ENCODE results near the gene TSEN54. TPM values are rescaled to one million over a fixed set of nuclear protein-coding genes. Genes with fewer than 3 reads are reported as not detected.
A peak's percentile ranks its signal among the peaks of the same experiment; 100 is the strongest.

Gene TSEN54
- total RNA-seq, 5 donors from 2014 or later (not counting 1 experiment from before 2014, with no cell fraction given) = 54.9 to 94.7 (median 67.6) TPM

DNA sequence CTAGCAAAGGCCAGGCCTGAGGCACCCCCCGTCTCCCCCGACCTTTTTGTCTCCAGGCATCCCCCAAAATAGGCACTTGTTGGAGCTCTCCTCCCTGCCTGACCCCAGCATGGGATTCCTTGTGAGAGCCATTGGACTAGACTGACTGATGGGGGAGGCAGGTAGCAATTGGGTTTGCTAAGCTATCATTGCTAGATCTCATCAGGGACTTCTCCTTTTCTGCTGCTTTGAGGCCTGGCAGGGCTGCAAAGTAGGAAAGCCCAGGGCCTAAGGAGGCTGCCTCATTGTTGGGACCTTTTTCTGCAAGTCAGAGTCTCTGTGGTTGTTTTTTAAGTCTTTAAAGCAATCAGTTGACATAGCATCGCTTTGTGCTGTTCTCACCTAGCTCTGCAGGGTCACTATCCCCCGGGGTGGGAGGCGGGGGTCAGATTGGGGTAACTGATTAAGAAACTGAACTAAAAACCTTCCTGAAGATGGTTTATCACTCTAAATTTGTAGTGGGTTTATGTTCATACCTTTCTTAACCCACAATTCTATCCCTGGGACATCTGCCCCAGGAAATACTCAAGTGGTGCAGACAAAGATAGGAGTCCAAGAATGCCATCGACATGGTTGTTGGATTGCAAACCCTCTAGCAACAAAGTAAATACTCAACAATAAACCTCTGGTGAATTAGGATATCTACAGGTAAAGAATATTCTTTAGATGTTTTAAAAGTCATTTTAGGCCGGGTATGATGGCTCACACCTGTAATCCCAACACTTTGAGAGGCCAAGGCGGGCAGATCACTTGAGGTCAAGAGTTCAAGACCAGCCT is 37.2 kb downstream of the TSEN54 start:
- H3K27ac ChIP-seq (ENCODE audit: low read length) = no peak overlapping the region
- ChIA-PET CTCF (interaction anchor here in 1 of 2 donors (0.6 kb wide), 1 partner anchor 89 kb away, joined by 3 read pairs; no protein-coding TSS in a partner anchor), POLR2A (no interaction called here)
- H3K36me3 Mint-ChIP-seq = peaks cover 4% of the 10 kb centered on the region
- no peak for DNase-seq
- no CpG with 5 or more reads among the region's 8 CpGs for WGBS (ENCODE audit: insufficient coverage)
- H3K9me3 Mint-ChIP-seq = no peaks in the 10 kb centered on the region
- H3K4me3 ChIP-seq (ENCODE audit: control insufficient read depth in 1 of 2, extremely low read depth in 1 of 2, low read length in 1 of 2) = no peak overlapping the region
- H3K27me3 ChIP-seq (replicated peaks in 1 of 2; ENCODE audit: control insufficient read depth in 2 of 2, extremely low read depth in 1 of 2, insufficient read depth in 2 of 2, low read length in 1 of 2) = no peaks in the 10 kb centered on the region
- no peaks in the 10 kb centered on the region for H3K9me3 ChIP-seq
- no peaks in the 10 kb centered on the region for H3K27me3 Mint-ChIP-seq
- no peak overlapping the region for H3K27ac Mint-ChIP-seq
- H3K4me3 Mint-ChIP-seq = no peak overlapping the region
- no peaks in the 10 kb centered on the region for H3K4me1 Mint-ChIP-seq
- H3K36me3 ChIP-seq (ENCODE audit: control insufficient read depth in 2 of 2, extremely low read depth in 1 of 2, insufficient read depth in 1 of 2, low read length in 1 of 2) = peaks cover 1 to 12% of the 10 kb centered on the region in 2 donors
- ATAC-seq (replicated peaks in 1 of 4) = no peak
- no peaks in the 10 kb centered on the region for H3K4me1 ChIP-seq (ENCODE audit: control insufficient read depth in 1 of 2, extremely low read depth in 1 of 2, insufficient read depth in 2 of 2, low read length in 2 of 2)

DNA sequence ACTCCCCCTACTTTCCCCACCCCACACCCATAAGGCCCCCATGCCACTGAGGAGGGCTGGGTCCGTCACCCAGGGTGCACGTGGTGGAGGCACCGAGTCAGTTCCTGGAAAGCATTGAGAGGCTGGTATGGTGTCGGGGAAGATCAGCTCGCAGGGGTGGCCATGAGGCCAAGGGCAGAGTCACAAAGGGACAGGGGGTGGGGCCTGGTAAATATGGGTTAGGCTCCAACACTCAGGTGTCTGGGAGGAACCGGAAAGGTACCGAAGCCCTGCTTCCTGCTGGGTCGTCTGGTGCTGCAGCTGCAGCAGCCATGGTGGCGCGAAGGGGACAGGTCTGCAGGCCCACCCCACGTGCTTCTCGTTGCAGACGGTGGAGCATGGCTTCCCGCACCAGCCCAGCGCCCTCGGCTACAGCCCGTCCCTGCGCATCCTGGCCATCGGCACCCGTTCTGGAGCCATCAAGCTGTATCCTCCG is 39.4 kb downstream of the TSEN54 start:
- ATAC-seq (replicated peaks in 1 of 4) (no peak), DNase-seq (no peak)
- peaks cover 0 to 4% (median 0%) of the 10 kb centered on the region in 3 donors for H3K4me1 Mint-ChIP-seq
- H3K9me3 Mint-ChIP-seq = no peaks in the 10 kb centered on the region
- H3K4me1 ChIP-seq (ENCODE audit: control insufficient read depth in 1 of 2, extremely low read depth in 1 of 2, insufficient read depth in 2 of 2, low read length in 2 of 2) = no peaks in the 10 kb centered on the region
- H3K27ac ChIP-seq (ENCODE audit: low read length) = no peak overlapping the region
- H3K9me3 ChIP-seq = no peaks in the 10 kb centered on the region
- peaks cover 8% of the 10 kb centered on the region for H3K36me3 Mint-ChIP-seq
- CTCF ChIA-PET = no interaction called here
- POLR2A ChIA-PET = no interaction called here
- WGBS (ENCODE audit: insufficient coverage) = 85% methylated on average over 20 of the region's 21 CpGs
- no peak overlapping the region for H3K27ac Mint-ChIP-seq
- peaks cover 4 to 18% of the 10 kb centered on the region in 2 donors for H3K36me3 ChIP-seq (ENCODE audit: control insufficient read depth in 2 of 2, extremely low read depth in 1 of 2, insufficient read depth in 1 of 2, low read length in 1 of 2)
- no peak overlapping the region for H3K4me3 ChIP-seq (ENCODE audit: control insufficient read depth in 1 of 2, extremely low read depth in 1 of 2, low read length in 1 of 2)
- H3K4me3 Mint-ChIP-seq = no peak overlapping the region
- H3K27me3 Mint-ChIP-seq = no peaks in the 10 kb centered on the region
- H3K27me3 ChIP-seq (replicated peaks in 1 of 2; ENCODE audit: control insufficient read depth in 2 of 2, extremely low read depth in 1 of 2, insufficient read depth in 2 of 2, low read length in 1 of 2) = no peaks in the 10 kb centered on the region

DNA sequence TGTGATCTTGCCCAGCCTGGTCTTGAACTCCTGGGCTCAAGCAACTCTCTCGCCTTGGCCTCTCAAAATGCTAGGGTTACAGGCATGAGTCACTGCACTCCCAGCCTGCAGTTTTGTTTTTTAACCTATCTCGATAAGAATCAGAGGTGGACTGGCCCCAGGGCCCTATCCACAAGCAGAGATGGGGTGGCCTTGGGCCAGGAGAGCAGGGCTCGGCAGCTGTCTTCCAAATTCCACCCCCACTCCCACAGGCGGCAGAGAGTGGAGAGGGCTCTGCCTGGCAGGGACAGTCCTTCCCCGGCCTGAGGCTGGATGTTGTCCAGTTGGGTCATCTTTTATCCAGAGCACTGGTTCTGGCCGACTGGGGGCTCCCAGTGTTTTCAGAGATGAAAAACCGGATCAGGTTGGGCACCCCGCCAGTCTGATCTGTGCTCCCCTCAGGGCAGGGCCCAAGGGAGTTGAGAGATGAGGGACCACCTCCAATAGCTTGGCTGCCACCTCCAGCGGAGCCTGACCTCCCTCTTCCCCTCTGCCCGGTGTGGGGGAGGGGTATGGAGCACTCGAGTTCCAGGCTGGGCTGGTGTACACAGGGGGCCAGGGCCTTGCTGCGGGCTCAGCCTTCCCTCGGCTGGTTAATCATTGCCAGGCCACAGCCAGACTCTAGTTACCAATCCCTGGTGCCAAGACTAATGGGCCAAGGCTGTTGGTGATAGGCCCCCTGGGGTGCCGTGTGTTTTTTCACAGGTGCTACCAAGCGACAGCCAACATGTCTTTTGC is 40.9 kb downstream of the TSEN54 start:
- DNase-seq = no peak
- no peak for ATAC-seq (replicated peaks in 1 of 4)
- H3K27ac ChIP-seq (ENCODE audit: low read length) = no peak overlapping the region

DNA sequence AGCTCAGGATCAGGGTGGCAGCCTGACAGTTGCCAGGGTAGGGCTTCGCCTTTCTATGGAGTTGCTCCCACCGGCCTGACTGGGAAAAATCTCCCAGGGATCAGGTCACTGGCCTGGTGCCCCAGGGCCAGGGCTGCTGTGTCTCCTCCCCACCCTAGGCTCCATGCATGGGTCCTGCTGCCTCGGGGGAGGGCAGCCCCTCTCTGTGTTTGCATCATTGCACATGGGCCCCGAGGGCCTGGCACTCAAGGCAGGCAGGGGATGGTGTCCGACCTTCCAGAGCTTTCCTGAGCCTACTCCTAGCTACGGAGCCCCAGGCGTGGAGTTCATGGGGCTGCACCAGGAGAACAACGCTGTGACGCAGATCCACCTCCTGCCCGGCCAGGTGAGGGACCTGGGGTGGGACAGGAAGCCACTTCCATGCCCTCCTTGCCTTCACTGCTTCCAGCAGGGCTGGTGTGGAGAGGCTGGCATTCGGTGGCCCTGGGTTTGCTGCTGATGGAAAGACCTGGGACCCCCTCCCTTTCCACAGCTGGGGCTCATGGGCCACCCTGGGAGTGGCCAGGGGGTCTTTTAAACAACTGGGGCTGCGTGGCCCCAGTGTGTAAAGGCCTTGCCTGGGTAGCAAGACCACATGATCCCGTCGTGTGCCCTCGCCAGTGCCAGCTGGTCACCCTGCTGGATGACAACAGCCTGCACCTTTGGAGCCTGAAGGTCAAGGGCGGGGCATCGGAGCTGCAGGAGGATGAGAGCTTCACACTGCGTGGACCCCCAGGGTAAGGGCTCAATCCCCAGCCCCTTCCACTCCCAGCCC is 41.7 kb downstream of the TSEN54 start:
- Mint-ChIP-seq H3K36me3 (peaks cover 15% of the 10 kb centered on the region), H3K27ac (no peak overlapping the region), H3K4me1 (peaks cover 0 to 4% (median 0%) of the 10 kb centered on the region in 3 donors), H3K4me3 (no peak overlapping the region), H3K9me3 (no peaks in the 10 kb centered on the region), H3K27me3 (no peaks in the 10 kb centered on the region)
- WGBS (ENCODE audit: insufficient coverage) = 94% methylated on average over 17 of the region's 18 CpGs
- ChIA-PET POLR2A (no interaction called here), CTCF (no interaction called here)
- H3K9me3 ChIP-seq = no peaks in the 10 kb centered on the region
- H3K4me1 ChIP-seq (ENCODE audit: control insufficient read depth in 1 of 2, extremely low read depth in 1 of 2, insufficient read depth in 2 of 2, low read length in 2 of 2) = no peaks in the 10 kb centered on the region
- no peak for DNase-seq
- ATAC-seq (replicated peaks in 1 of 4) = no peak
- H3K36me3 ChIP-seq (ENCODE audit: control insufficient read depth in 2 of 2, extremely low read depth in 1 of 2, insufficient read depth in 1 of 2, low read length in 1 of 2) = peaks cover 4 to 31% of the 10 kb centered on the region in 2 donors
- no peak overlapping the region for H3K27ac ChIP-seq (ENCODE audit: low read length)
- H3K4me3 ChIP-seq (ENCODE audit: control insufficient read depth in 1 of 2, extremely low read depth in 1 of 2, low read length in 1 of 2) = no peak overlapping the region
- no peaks in the 10 kb centered on the region for H3K27me3 ChIP-seq (replicated peaks in 1 of 2; ENCODE audit: control insufficient read depth in 2 of 2, extremely low read depth in 1 of 2, insufficient read depth in 2 of 2, low read length in 1 of 2)

More for the DNA sequence above, 40.9 kb downstream of the TSEN54 start:
- ChIA-PET CTCF (no interaction called here), POLR2A (no interaction called here)
- no peaks in the 10 kb centered on the region for H3K27me3 Mint-ChIP-seq
- Histone ChIP-seq H3K36me3 (ENCODE audit: control insufficient read depth in 2 of 2, extremely low read depth in 1 of 2, insufficient read depth in 1 of 2, low read length in 1 of 2) (peaks cover 4 to 24% of the 10 kb centered on the region in 2 donors), H3K4me1 (ENCODE audit: control insufficient read depth in 1 of 2, extremely low read depth in 1 of 2, insufficient read depth in 2 of 2, low read length in 2 of 2) (no peaks in the 10 kb centered on the region), H3K9me3 (no peaks in the 10 kb centered on the region), H3K27me3 (replicated peaks in 1 of 2; ENCODE audit: control insufficient read depth in 2 of 2, extremely low read depth in 1 of 2, insufficient read depth in 2 of 2, low read length in 1 of 2) (no peaks in the 10 kb centered on the region), H3K4me3 (ENCODE audit: control insufficient read depth in 1 of 2, extremely low read depth in 1 of 2, low read length in 1 of 2) (no peak overlapping the region)
- H3K36me3 Mint-ChIP-seq = peaks cover 12% of the 10 kb centered on the region
- peaks cover 0 to 4% (median 0%) of the 10 kb centered on the region in 3 donors for H3K4me1 Mint-ChIP-seq
- WGBS (ENCODE audit: insufficient coverage) = 96% methylated on average over 9 of the region's 15 CpGs
- H3K4me3 Mint-ChIP-seq = no peak overlapping the region
- no peak overlapping the region for H3K27ac Mint-ChIP-seq
- H3K9me3 Mint-ChIP-seq = no peaks in the 10 kb centered on the region

DNA sequence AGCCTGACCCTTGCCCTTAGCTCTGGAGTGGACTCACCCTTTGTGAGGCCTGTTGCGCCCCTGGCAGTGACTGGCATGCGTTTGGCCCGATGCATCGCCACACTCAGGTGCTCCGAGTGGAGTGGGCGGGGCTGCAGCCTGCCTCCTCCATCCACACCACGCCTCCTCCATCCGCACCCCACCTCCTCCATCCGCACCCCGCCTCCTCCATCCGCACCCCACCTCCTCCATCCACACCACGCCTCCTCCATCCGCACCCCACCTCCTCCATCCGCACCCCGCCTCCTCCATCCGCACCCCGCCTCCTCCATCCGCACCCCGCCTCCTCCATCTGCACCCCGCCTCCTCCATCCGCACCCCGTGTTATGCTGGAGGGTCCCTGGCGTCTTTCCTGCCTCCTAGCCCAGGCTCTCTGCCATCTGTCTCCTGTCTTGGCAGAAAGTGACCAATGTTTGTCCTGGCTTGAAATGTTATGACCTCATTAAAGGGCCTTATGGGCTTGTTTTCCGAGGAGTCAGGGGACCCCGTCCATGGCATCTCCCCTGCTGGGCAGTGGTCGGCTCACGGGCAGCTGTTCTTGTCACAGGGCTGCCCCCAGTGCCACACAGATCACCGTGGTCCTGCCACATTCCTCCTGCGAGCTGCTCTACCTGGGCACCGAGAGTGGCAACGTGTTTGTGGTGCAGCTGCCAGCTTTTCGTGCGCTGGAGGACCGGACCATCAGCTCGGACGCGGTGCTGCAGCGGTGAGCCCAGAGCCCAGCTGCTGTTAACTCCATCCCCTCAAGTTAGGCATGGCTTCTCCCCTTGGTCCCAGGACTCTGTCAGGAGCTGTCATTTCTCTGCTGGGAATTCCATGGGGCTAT is 42.6 kb downstream of the TSEN54 start:
- CTCF ChIA-PET = no interaction called here
- H3K27ac Mint-ChIP-seq = no peak overlapping the region
- Histone ChIP-seq H3K9me3 (no peaks in the 10 kb centered on the region), H3K27ac (ENCODE audit: low read length) (no peak overlapping the region), H3K4me3 (ENCODE audit: control insufficient read depth in 1 of 2, extremely low read depth in 1 of 2, low read length in 1 of 2) (no peak overlapping the region), H3K4me1 (ENCODE audit: control insufficient read depth in 1 of 2, extremely low read depth in 1 of 2, insufficient read depth in 2 of 2, low read length in 2 of 2) (no peaks in the 10 kb centered on the region), H3K36me3 (ENCODE audit: control insufficient read depth in 2 of 2, extremely low read depth in 1 of 2, insufficient read depth in 1 of 2, low read length in 1 of 2) (peaks cover 7 to 39% of the 10 kb centered on the region in 2 donors), H3K27me3 (replicated peaks in 1 of 2; ENCODE audit: control insufficient read depth in 2 of 2, extremely low read depth in 1 of 2, insufficient read depth in 2 of 2, low read length in 1 of 2) (no peaks in the 10 kb centered on the region)
- no peaks in the 10 kb centered on the region for H3K9me3 Mint-ChIP-seq
- H3K27me3 Mint-ChIP-seq = no peaks in the 10 kb centered on the region
- POLR2A ChIA-PET = no interaction called here
- no peak overlapping the region for H3K4me3 Mint-ChIP-seq
- peaks cover 0 to 4% (median 0%) of the 10 kb centered on the region in 3 donors for H3K4me1 Mint-ChIP-seq
- ATAC-seq (replicated peaks in 1 of 4) (peak in 1 of 4 experiments; percentile 74), DNase-seq (no peak)
- WGBS (ENCODE audit: insufficient coverage) = 97% methylated on average over 23 of the region's 38 CpGs
- H3K36me3 Mint-ChIP-seq = peaks cover 15% of the 10 kb centered on the region

Data from T-cell (primary cell).